NB4 (cell line): ENCODE results near the gene TOMT.
"Not testable (repeated sequence)": the region's sequence is repeated elsewhere in the genome, so short reads cannot be mapped to it uniquely, and the experiment has no call there.

Experiments used
- DNase-seq: peaks from one replicate; pipeline ENCODE4 v3.0.0; 2010; ENCODE audit warnings: low read depth
- H3K4me3 ChIP-seq: one replicate; pipeline ENCODE4 v1.5.1; 2011; ENCODE audit warnings: mild to moderate bottlenecking, low read depth, low read length, moderate library complexity
- CTCF ChIP-seq: IDR thresholded peaks from one replicate; pipeline ENCODE4 v1.5.1; 2012; ENCODE audit warnings: low read depth, low read length
- MAX ChIP-seq: IDR thresholded peaks from 2 replicates; pipeline ENCODE4 v1.6.1; 2011; ENCODE audit warnings: low read depth, low read length
- MYC ChIP-seq: IDR thresholded peaks from 2 replicates; pipeline ENCODE4 v1.6.1; 2011; ENCODE audit warnings: low read depth, low read length
- POLR2A ChIP-seq: IDR thresholded peaks from 2 replicates; pipeline ENCODE4 v1.6.1; 2011; ENCODE audit warnings: mild to moderate bottlenecking; ENCODE audit not compliant: insufficient read length; ENCODE audit errors: extremely low read depth

The TOMT gene

GRCh38 chr11:72140661-72141060 is 34.9 kb downstream of the TOMT start:
- no peak for DNase-seq
- H3K4me3 ChIP-seq: no peak overlapping the region

GRCh38 chr11:72141066-72141465 is 35.3 kb downstream of the TOMT start:
- peak; percentile 68 for DNase-seq
- TF ChIP-seq CTCF (no peak), MYC (no peak), POLR2A (no peak), MAX (no peak)

More at GRCh38 chr11:72140661-72141060, 34.9 kb downstream of the TOMT start:
- TF ChIP-seq CTCF: no peak
- TF ChIP-seq MAX: no peak
- TF ChIP-seq POLR2A: no peak
- no peak for TF ChIP-seq MYC

GRCh38 chr11:72142086-72142485 is 36.4 kb downstream of the TOMT start:
- DNase-seq: not testable (repeated sequence)

More at GRCh38 chr11:72141066-72141465, 35.3 kb downstream of the TOMT start:
- no peak overlapping the region for H3K4me3 ChIP-seq

GRCh38 chr11:72142543-72142942 is 36.8 kb downstream of the TOMT start:
- DNase-seq: not testable (repeated sequence)

More at GRCh38 chr11:72142086-72142485, 36.4 kb downstream of the TOMT start:
- not testable (repeated sequence) for H3K4me3 ChIP-seq

GRCh38 chr11:72144807-72145565 is 39.3 kb downstream of the TOMT start:
- TF ChIP-seq POLR2A (no peak), CTCF (no peak), MYC (no peak), MAX (no peak)
- DNase-seq: no peak
- H3K4me3 ChIP-seq: no peak overlapping the region

More at GRCh38 chr11:72142543-72142942, 36.8 kb downstream of the TOMT start:
- H3K4me3 ChIP-seq: not testable (repeated sequence)

GRCh38 chr11:72146625-72147024 is 40.9 kb downstream of the TOMT start:
- TF ChIP-seq CTCF: no peak
- TF ChIP-seq POLR2A: no peak
- no peak for TF ChIP-seq MYC
- TF ChIP-seq MAX: no peak
- no peak for DNase-seq

GRCh38 chr11:72150882-72151281 is 45.2 kb downstream of the TOMT start:
- no peak for TF ChIP-seq MAX
- H3K4me3 ChIP-seq: no peak overlapping the region
- DNase-seq: no peak

More at GRCh38 chr11:72146625-72147024, 40.9 kb downstream of the TOMT start:
- no peak overlapping the region for H3K4me3 ChIP-seq

GRCh38 chr11:72153874-72154273 is 48.1 kb downstream of the TOMT start:
- H3K4me3 ChIP-seq, DNase-seq: not testable (repeated sequence)
